HepG2 (cell line): ENCODE measurements around the gene TMEM19. TPM values are rescaled to one million over a fixed set of nuclear protein-coding genes. Genes with fewer than 3 reads are reported as not detected.

Experiments
- ATAC-seq: fragments of 200-7000 bp; cut with Tn5 transposase; 3 replicates; pipeline ENCODE4 v1.9.1; 2020; ENCODE audit warnings: mild to moderate bottlenecking, moderate library complexity
- BruUV-seq: library from RNA; stranded (reverse); fragments of 400-500 nt; replicated peaks from 2 replicates; lab custom pipeline; 2021; lab: Mats Ljungman, UMichigan
- CTCF ChIA-PET: fragments of 300-600 bp; formaldehyde crosslinking; extraction: SDS; loops from one replicate; lab custom pipeline; 2021; ENCODE audit warnings: low total read pairs, inconsistent platforms, low intra/inter-chr PET ratio; lab: Yijun Ruan, JAX
- POLR2A ChIA-PET: fragments of 350-600 bp; sonication (Branson Sonifier 250); formaldehyde crosslinking; loops from one replicate; lab custom pipeline; 2020; ENCODE audit warnings: antibody characterized with exemption, inconsistent platforms; lab: Yijun Ruan, JAX
- DNase-seq: peaks from one replicate; pipeline ENCODE4 v3.0.0-alpha.2; 2015; ENCODE audit warnings: low spot score
- FAIRE-seq: peaks from 3 replicates; lab custom pipeline; 2011; peaks lifted over from hg19 to GRCh38; lab: Jason Lieb, UNC
- H2AFZ ChIP-seq: one replicate; pipeline ENCODE4 v1.6.1; 2011; ENCODE audit warnings: low read length, inconsistent platforms
- H3K27ac ChIP-seq: fragments of 300-600 bp; 3 replicates; pipeline ENCODE4 v1.8.0; 2011; ENCODE audit warnings: mixed run types, mild to moderate bottlenecking, mixed read lengths, low read length, inconsistent platforms; ENCODE audit not compliant: insufficient read depth; ENCODE audit errors: extremely low read length
- H3K27me3 ChIP-seq, 2 experiments: fragments of 200-600 bp in 1 of 2; 2 replicates in 1 of 2; 3 replicates in 1 of 2; pipeline versions ENCODE4 v1.6.0 to v1.8.0; 2011; ENCODE audit warnings: low read length in 2 of 2, mild to moderate bottlenecking in 2 of 2, moderate library complexity in 2 of 2, inconsistent platforms in 1 of 2; ENCODE audit not compliant: insufficient read depth in 2 of 2, control insufficient read depth in 1 of 2
- H3K36me3 ChIP-seq, 2 experiments: fragments of 200-600 bp in 1 of 2; replicated peaks in 1 of 2; 2 replicates in 1 of 2; 3 replicates in 1 of 2; pipeline versions ENCODE4 v1.5.1 to v1.8.0; 2011; ENCODE audit warnings: low read length in 2 of 2, inconsistent platforms in 1 of 2; ENCODE audit not compliant: insufficient read depth in 2 of 2, control insufficient read depth in 1 of 2
- H3K4me1 ChIP-seq: 2 replicates; pipeline ENCODE4 v1.5.1; 2012; ENCODE audit warnings: low read length, inconsistent platforms; ENCODE audit not compliant: insufficient read depth
- H3K4me2 ChIP-seq: 2 replicates; pipeline ENCODE4 v1.6.0; 2011; ENCODE audit warnings: low read depth, low read length, inconsistent platforms
- H3K4me3 ChIP-seq, 3 experiments: fragments of 200-600 bp in 1 of 3; sonication (generic), shearing (Covaris generic) in 1 of 3; replicated peaks in 1 of 3; 2 replicates each; pipeline ENCODE4 v1.5.1; 2011 to 2016; ENCODE audit warnings: low read length in 3 of 3, inconsistent platforms in 2 of 3, low read depth in 2 of 3, mild to moderate bottlenecking in 2 of 3, control low read depth in 1 of 3, mixed read lengths in 1 of 3; ENCODE audit not compliant: insufficient read depth in 1 of 3
- H3K79me2 ChIP-seq: one replicate; pipeline ENCODE4 v1.6.1; 2011; ENCODE audit warnings: low read length, inconsistent platforms; ENCODE audit not compliant: insufficient read depth
- H3K9ac ChIP-seq: 2 replicates; pipeline ENCODE4 v1.6.0; 2011; ENCODE audit warnings: mild to moderate bottlenecking, low read depth, low read length, inconsistent platforms; ENCODE audit not compliant: insufficient read depth
- H3K9me3 ChIP-seq: 2 replicates; pipeline ENCODE4 v1.5.1; 2012; ENCODE audit warnings: mild to moderate bottlenecking, low read length
- H4K20me1 ChIP-seq: 2 replicates; pipeline ENCODE4 v1.6.0; 2011; ENCODE audit warnings: inconsistent platforms, mild to moderate bottlenecking, low read length, moderate library complexity; ENCODE audit not compliant: insufficient read depth
- HOXA7 ChIP-seq: sonication (generic); formaldehyde crosslinking; IDR thresholded peaks from 2 replicates; pipeline ENCODE4 v1.8.1; 2022; ENCODE audit warnings: mild to moderate bottlenecking, missing genetic modification reagents, moderate library complexity
- KDM6A ChIP-seq: IDR thresholded peaks from 2 replicates; pipeline ENCODE4 v1.6.1; 2016; ENCODE audit warnings: low read depth
- PAWR ChIP-seq: sonication (generic); formaldehyde crosslinking; IDR thresholded peaks from 2 replicates; pipeline ENCODE4 v1.4.0; 2020; ENCODE audit warnings: missing genetic modification reagents, mild to moderate bottlenecking, borderline replicate concordance
- SP2 ChIP-seq: sonication (generic); formaldehyde crosslinking; IDR thresholded peaks from 2 replicates; pipeline ENCODE4 v1.5.1; 2020; ENCODE audit warnings: mild to moderate bottlenecking, missing genetic modification reagents
- STAG1 ChIP-seq: sonication (generic); formaldehyde crosslinking; IDR thresholded peaks from 2 replicates; pipeline ENCODE4 v1.4.0; 2020; ENCODE audit warnings: missing genetic modification reagents
- ZNF180 ChIP-seq: sonication (generic); formaldehyde crosslinking; IDR thresholded peaks from 2 replicates; pipeline ENCODE4 v1.4.0; 2020; ENCODE audit warnings: low read depth, missing genetic modification reagents, borderline replicate concordance
- ZNF7 ChIP-seq: IDR thresholded peaks from 2 replicates; pipeline ENCODE4 v1.6.1; 2016; ENCODE audit warnings: missing biosample characterization, missing genetic modification reagents
- ZSCAN9 ChIP-seq: IDR thresholded peaks from 2 replicates; pipeline ENCODE4 v1.6.1; 2016; ENCODE audit warnings: borderline replicate concordance
- WGBS: methylation state at CpG from one replicate; pipeline ENCODE4 v1.1.6; 2017; ENCODE audit warnings: low lambda C conversion rate; 5-methylcytosine and 5-hydroxymethylcytosine counted together
- in situ Hi-C: cut with HindIII; loops from 2 replicates; pipeline ENCODE4 v1.10.0; 2017; ENCODE audit warnings: low pct_unique_long_range_greater_than_20kb; ENCODE audit not compliant: extremely low pct_ligation_motif_present
- intact Hi-C: fragments of 100-400 bp; cut with micrococcal nuclease; formaldehyde crosslinking; loops from one replicate; pipeline ENCODE4 v1.10.0; 2022; ENCODE audit not compliant: unreplicated experiment
- polyA plus RNA-seq, 8 experiments: library from polyadenylated mRNA; depleted of rRNA in 3 of 8; stranded (reverse) in 7 of 8; unstranded in 1 of 8; fragments of >200 nt; fragmentation: Illumina TruSeq in 4 of 8; extraction: Trizol in 4 of 8; gene quantifications; 2 replicates each; pipeline versions ENCODE4 v1.2.1 to v1.2.3, GENCODE V29; 2011 to 2016; ENCODE audit warnings: low read depth in 4 of 8, missing spikeins in 1 of 8, mixed read lengths in 1 of 8; ENCODE audit not compliant: insufficient read depth in 1 of 8
- total RNA-seq, 5 experiments: library from RNA; depleted of rRNA; stranded (reverse); fragments of >200 nt; fragmentation: Illumina TruSeq; extraction: Trizol; gene quantifications; 2 replicates each; pipeline ENCODE4 v1.2.3, GENCODE V29; 2016; ENCODE audit warnings: low read depth in 1 of 5
- TF ChIP-seq, protein P1 (sequence below): sonication (generic); formaldehyde crosslinking; IDR thresholded peaks from 2 replicates; pipeline ENCODE4 v1.4.0; 2020; ENCODE audit warnings: missing genetic modification reagents, mild to moderate bottlenecking, borderline replicate concordance
- TF ChIP-seq, protein P2 (sequence below): sonication (generic); formaldehyde crosslinking; IDR thresholded peaks from 2 replicates; pipeline ENCODE4 v1.8.0; 2023; ENCODE audit warnings: mild to moderate bottlenecking, missing genetic modification reagents
- TF ChIP-seq, protein P3 (sequence below), 2 experiments: sonication (generic) in 1 of 2; formaldehyde crosslinking in 1 of 2; IDR thresholded peaks; 2 replicates each; pipeline versions ENCODE4 v1.6.1 to v1.9.0; 2014 to 2022; ENCODE audit warnings: antibody characterized with exemption in 1 of 2, borderline replicate concordance in 1 of 2, inconsistent platforms in 1 of 2, low read depth in 1 of 2, missing genetic modification reagents in 1 of 2
- TF ChIP-seq, protein P4 (sequence below): sonication (generic); formaldehyde crosslinking; IDR thresholded peaks from 2 replicates; pipeline ENCODE4 v1.4.0; 2020; ENCODE audit warnings: mild to moderate bottlenecking, missing genetic modification reagents

Gene TMEM19
- total and polyA plus RNA-seq, 2 of the 13 experiments (the other 11 are each of a cell fraction or from before 2014, with no cell fraction given) = 16.9 to 22.5 TPM

DNA sequence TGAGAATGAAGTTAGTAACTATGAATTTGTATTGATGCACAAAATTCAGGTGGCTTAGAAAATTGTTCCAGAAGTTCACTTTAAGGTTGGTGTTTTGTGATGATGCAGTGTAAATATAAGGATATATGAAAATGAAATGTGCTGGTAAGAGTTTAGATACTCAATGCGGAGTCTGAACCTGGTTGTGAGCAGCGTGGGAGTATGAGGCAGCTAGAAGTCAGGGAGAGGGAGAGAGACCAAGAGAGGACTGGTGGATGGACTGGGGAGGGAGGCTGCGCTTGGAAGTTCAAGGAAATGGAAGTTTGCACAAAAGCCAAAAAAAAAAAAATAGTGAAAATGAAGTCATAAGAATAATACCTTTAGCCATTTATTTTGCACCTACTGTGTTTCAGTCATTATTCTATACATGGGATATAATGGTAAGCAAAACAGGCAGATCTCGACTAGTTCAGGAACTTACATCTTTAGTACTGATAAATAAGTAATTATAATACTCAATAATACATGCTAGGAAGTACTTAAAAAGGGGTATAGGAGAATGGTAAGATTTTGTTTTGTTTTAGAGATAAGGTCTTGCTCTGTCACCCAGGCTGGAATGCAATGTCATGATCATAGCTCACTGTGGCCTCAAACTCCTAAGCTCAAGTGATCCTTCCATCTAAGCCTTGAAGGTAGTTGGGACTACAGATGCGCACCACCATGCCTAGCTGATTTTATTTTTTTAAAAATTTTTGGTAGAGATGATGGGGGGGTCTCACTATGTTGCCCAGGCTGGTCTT, 58.8 kb downstream of the TMEM19 start:
- in situ Hi-C loops = loop anchor here (25.0 kb wide), 1 partner anchor 607 kb away; no protein-coding TSS in a partner anchor
- TF ChIP-seq, protein P1, sequence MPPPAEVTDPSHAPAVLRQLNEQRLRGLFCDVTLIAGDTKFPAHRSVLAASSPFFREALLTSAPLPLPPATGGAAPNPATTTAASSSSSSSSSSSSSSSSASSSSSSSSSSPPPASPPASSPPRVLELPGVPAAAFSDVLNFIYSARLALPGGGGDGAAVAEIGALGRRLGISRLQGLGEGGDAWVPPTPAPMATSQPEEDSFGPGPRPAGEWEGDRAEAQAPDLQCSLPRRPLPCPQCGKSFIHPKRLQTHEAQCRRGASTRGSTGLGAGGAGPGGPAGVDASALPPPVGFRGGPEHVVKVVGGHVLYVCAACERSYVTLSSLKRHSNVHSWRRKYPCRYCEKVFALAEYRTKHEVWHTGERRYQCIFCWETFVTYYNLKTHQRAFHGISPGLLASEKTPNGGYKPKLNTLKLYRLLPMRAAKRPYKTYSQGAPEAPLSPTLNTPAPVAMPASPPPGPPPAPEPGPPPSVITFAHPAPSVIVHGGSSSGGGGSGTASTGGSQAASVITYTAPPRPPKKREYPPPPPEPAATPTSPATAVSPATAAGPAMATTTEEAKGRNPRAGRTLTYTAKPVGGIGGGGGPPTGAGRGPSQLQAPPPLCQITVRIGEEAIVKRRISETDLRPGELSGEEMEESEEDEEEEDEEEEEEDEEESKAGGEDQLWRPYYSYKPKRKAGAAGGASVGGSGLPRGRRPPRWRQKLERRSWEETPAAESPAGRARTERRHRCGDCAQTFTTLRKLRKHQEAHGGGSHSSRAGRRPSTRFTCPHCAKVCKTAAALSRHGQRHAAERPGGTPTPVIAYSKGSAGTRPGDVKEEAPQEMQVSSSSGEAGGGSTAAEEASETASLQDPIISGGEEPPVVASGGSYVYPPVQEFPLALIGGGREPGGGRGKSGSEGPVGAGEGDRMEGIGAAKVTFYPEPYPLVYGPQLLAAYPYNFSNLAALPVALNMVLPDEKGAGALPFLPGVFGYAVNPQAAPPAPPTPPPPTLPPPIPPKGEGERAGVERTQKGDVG = no peak
- TF ChIP-seq, protein P2, sequence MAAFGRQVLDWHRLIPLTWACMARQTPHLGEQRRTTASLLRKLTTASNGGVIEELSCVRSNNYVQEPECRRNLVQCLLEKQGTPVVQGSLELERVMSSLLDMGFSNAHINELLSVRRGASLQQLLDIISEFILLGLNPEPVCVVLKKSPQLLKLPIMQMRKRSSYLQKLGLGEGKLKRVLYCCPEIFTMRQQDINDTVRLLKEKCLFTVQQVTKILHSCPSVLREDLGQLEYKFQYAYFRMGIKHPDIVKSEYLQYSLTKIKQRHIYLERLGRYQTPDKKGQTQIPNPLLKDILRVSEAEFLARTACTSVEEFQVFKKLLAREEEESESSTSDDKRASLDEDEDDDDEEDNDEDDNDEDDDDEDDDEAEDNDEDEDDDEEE (CRISPR knock-in tag) = no peak
- TF ChIP-seq, protein P3, sequence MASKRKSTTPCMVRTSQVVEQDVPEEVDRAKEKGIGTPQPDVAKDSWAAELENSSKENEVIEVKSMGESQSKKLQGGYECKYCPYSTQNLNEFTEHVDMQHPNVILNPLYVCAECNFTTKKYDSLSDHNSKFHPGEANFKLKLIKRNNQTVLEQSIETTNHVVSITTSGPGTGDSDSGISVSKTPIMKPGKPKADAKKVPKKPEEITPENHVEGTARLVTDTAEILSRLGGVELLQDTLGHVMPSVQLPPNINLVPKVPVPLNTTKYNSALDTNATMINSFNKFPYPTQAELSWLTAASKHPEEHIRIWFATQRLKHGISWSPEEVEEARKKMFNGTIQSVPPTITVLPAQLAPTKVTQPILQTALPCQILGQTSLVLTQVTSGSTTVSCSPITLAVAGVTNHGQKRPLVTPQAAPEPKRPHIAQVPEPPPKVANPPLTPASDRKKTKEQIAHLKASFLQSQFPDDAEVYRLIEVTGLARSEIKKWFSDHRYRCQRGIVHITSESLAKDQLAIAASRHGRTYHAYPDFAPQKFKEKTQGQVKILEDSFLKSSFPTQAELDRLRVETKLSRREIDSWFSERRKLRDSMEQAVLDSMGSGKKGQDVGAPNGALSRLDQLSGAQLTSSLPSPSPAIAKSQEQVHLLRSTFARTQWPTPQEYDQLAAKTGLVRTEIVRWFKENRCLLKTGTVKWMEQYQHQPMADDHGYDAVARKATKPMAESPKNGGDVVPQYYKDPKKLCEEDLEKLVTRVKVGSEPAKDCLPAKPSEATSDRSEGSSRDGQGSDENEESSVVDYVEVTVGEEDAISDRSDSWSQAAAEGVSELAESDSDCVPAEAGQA (IDR thresholded peaks at IDR 0.05; ENCODE audit: low read depth) = no peak
- TF ChIP-seq, protein P3 (CRISPR knock-in tag; IDR thresholded peaks at IDR 0.05; ENCODE audit: borderline replicate concordance) = no peak
- TF ChIP-seq KDM6A = no peak
- no peak for TF ChIP-seq ZNF180 (CRISPR knock-in tag)
- TF ChIP-seq SP2 (CRISPR knock-in tag) = no peak
- TF ChIP-seq, protein P4, sequence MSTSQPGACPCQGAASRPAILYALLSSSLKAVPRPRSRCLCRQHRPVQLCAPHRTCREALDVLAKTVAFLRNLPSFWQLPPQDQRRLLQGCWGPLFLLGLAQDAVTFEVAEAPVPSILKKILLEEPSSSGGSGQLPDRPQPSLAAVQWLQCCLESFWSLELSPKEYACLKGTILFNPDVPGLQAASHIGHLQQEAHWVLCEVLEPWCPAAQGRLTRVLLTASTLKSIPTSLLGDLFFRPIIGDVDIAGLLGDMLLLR = no peak
- TF ChIP-seq ZSCAN9 (CRISPR knock-in tag) = no peak
- TF ChIP-seq HOXA7 (CRISPR knock-in tag) = no peak
- no peak for TF ChIP-seq ZNF7 (CRISPR knock-in tag)
- TF ChIP-seq PAWR = no peak
- no peak for TF ChIP-seq STAG1 (CRISPR knock-in tag)

More for the DNA sequence above, 58.8 kb downstream of the TMEM19 start:
- DNase-seq (no peak), ATAC-seq (no peak), FAIRE-seq (no peak)
- Histone ChIP-seq H3K27ac (no peak overlapping the region), H3K36me3 (no peaks in the 10 kb centered on the region), H3K4me1 (peaks cover 10% of the 10 kb centered on the region), H3K4me2 (no peak overlapping the region), H3K4me3 (no peak overlapping the region), H3K27me3 (no peaks in the 10 kb centered on the region), H3K79me2 (no peaks in the 10 kb centered on the region), H4K20me1 (no peaks in the 10 kb centered on the region), H3K9ac (no peak overlapping the region), H2AFZ (no peak overlapping the region), H3K9me3 (no peaks in the 10 kb centered on the region)
- BruUV-seq = no TSS peak
- intact Hi-C loops = loop anchor here (5.0 kb wide), 2 partner anchors 187 to 302 kb away; no protein-coding TSS in a partner anchor
- CTCF ChIA-PET = interaction anchor here (2.8 kb wide), 1 partner anchor 108 kb away, joined by 11 read pairs; no protein-coding TSS in a partner anchor
- 82% methylated on average over 5 of the region's 5 CpGs for WGBS
- POLR2A ChIA-PET = interaction anchor here (1.0 kb wide), 1 partner anchor 10 kb away, joined by 3 read pairs; the partner anchor contains the start of gene RAB21
